Thoracic aorta (tissue), 2 donors: ENCODE data around the gene HMCN1. TPM values are rescaled to one million over a fixed set of nuclear protein-coding genes. Genes with fewer than 3 reads are reported as not detected.

ENCODE experiments used
- ATAC-seq: fragments of 150-250 bp; one replicate; pipeline ENCODE4 v1.8.0; 2017; ENCODE audit warnings: low read depth; ENCODE audit not compliant: insufficient number of reproducible peaks, low FRiP score
- DNase-seq: peaks from one replicate; pipeline ENCODE4 v3.0.0-alpha.2; 2020; ENCODE audit warnings: low spot score
- H3K27ac ChIP-seq, 2 donors: fragments of 200-600 bp; sonication (generic); 1 replicate in 1 of 2; 2 replicates in 1 of 2; pipeline ENCODE4 v1.5.1; 2016; ENCODE audit warnings: mild to moderate bottlenecking in 2 of 2, moderate library complexity in 2 of 2
- H3K27me3 ChIP-seq: fragments of 200-600 bp; sonication (generic); replicated peaks from 2 replicates; pipeline ENCODE4 v1.6.0; 2016; ENCODE audit warnings: mild to moderate bottlenecking; ENCODE audit not compliant: insufficient read depth
- H3K36me3 ChIP-seq: fragments of 200-600 bp; sonication (generic); one replicate; pipeline ENCODE4 v1.5.1; 2016
- H3K4me1 ChIP-seq, 2 donors: fragments of 200-600 bp; sonication (generic); 1 replicate in 1 of 2; 2 replicates in 1 of 2; pipeline versions ENCODE4 v1.5.1 to v1.6.0; 2016; ENCODE audit warnings: low read depth in 2 of 2, mild to moderate bottlenecking in 1 of 2; ENCODE audit not compliant: control insufficient read depth in 1 of 2
- H3K4me3 ChIP-seq: fragments of 200-600 bp; sonication (generic); 2 replicates; pipeline ENCODE4 v1.5.1; 2016; ENCODE audit warnings: mild to moderate bottlenecking
- H3K9me3 ChIP-seq: fragments of 200-600 bp; sonication (generic); 2 replicates; pipeline ENCODE4 v1.5.1; 2016
- CTCF ChIP-seq: fragments of 200-600 bp; sonication (generic); IDR thresholded peaks from one replicate; pipeline ENCODE4 v1.5.1; 2019; ENCODE audit warnings: antibody characterized with exemption
- total RNA-seq, 2 donors: library from RNA; depleted of rRNA; stranded (reverse); fragments of >200 nt; gene quantifications; one replicate each; pipeline versions ENCODE4 v1.1.0 to v1.2.3, GENCODE V29; 2016

HMCN1 gene
- total RNA-seq, 2 donors from 2014 or later: 142 to 191 TPM

- H3K36me3 ChIP-seq: peaks cover 12% of the 10 kb centered on the region
- TF ChIP-seq CTCF: no peak
- H3K4me1 ChIP-seq: peaks cover 0 to 10% of the 10 kb centered on the region in 2 donors
- no peaks in the 10 kb centered on the region for H3K9me3 ChIP-seq
- ATAC-seq (no peak), DNase-seq (no peak)
- H3K27ac ChIP-seq: peak overlapping the region in 1 of 2 donors; percentile 44
- H3K27me3 ChIP-seq: no peaks in the 10 kb centered on the region
- no peak overlapping the region for H3K4me3 ChIP-seq
These were observed 453.4 kb downstream of the HMCN1 start for GRCh38 chr1:186187601-186188000.

- no peak for DNase-seq
- no peak for ATAC-seq
- peak overlapping the region in 1 of 2 donors; percentile 44 for H3K27ac ChIP-seq
- TF ChIP-seq CTCF: no peak
- H3K4me1 ChIP-seq: peaks cover 0 to 10% of the 10 kb centered on the region in 2 donors
- H3K27me3 ChIP-seq: no peaks in the 10 kb centered on the region
- H3K4me3 ChIP-seq: no peak overlapping the region
- peaks cover 12% of the 10 kb centered on the region for H3K36me3 ChIP-seq
- H3K9me3 ChIP-seq: no peaks in the 10 kb centered on the region
These were observed 453.9 kb downstream of the HMCN1 start for GRCh38 chr1:186188004-186188539.

GRCh38 chr1:186188736-186189135 is 454.5 kb downstream of the HMCN1 start:
- no peaks in the 10 kb centered on the region for H3K9me3 ChIP-seq
- H3K4me3 ChIP-seq: no peak overlapping the region
- TF ChIP-seq CTCF: no peak
- H3K36me3 ChIP-seq: peaks cover 12% of the 10 kb centered on the region
- DNase-seq (no peak), ATAC-seq (no peak)
- peaks cover 0 to 8% of the 10 kb centered on the region in 2 donors for H3K4me1 ChIP-seq
- H3K27ac ChIP-seq: peak overlapping the region in 1 of 2 donors; percentile 44
- no peaks in the 10 kb centered on the region for H3K27me3 ChIP-seq

- H3K9me3 ChIP-seq: no peaks in the 10 kb centered on the region
- no peak for ATAC-seq
- no peak overlapping the region for H3K27ac ChIP-seq
These were observed 455.0 kb downstream of the HMCN1 start for GRCh38 chr1:186189156-186189555.

GRCh38 chr1:186191511-186191910 is 457.3 kb downstream of the HMCN1 start:
- no peaks in the 10 kb centered on the region for H3K27me3 ChIP-seq

More at GRCh38 chr1:186189156-186189555, 455.0 kb downstream of the HMCN1 start:
- Histone ChIP-seq H3K4me1 (peaks cover 0 to 4% of the 10 kb centered on the region in 2 donors), H3K36me3 (peaks cover 12% of the 10 kb centered on the region), H3K4me3 (no peak overlapping the region), H3K27me3 (no peaks in the 10 kb centered on the region)
- DNase-seq: no peak
- TF ChIP-seq CTCF: no peak

More at GRCh38 chr1:186191511-186191910, 457.3 kb downstream of the HMCN1 start:
- Histone ChIP-seq H3K4me3 (no peak overlapping the region), H3K36me3 (peaks cover 12% of the 10 kb centered on the region), H3K27ac (no peak overlapping the region), H3K4me1 (no peaks in the 10 kb centered on the region), H3K9me3 (no peaks in the 10 kb centered on the region)
- ATAC-seq (no peak), DNase-seq (no peak)
- TF ChIP-seq CTCF: no peak
